Measurements from ENCODE around the gene IL36B. TPM values are rescaled to one million over a fixed set of nuclear protein-coding genes. Genes with fewer than 3 reads are reported as not detected.

IL36B gene
- total and polyA plus RNA-seq, 2 experiments from 2014 or later, result not detected

DNA sequence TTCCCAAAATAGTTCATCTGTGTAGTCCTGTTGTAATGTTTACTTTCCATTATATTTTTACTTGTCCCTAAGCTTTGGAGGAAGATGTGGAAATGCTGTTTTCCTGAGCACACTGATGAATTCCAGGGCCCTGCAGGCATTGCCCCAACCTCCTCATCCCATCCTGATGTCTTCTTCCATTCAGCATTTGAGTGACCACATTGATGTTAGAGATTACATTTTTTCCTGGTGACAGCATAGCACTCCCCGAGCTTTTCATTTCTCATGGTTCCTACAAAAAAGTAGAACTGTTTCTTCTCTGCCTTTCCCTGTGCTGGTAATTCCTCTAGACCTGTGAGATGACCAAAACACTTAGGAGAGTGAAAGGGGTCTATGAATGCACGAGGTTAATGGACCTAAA lies 42.6 kb downstream of the IL36B start:
- peaks cover 5% of the 10 kb centered on the region for H3K27me3 ChIP-seq
- no peak overlapping the region for H3K4me3 ChIP-seq
- DNase-seq (ENCODE audit: low spot score), result no peak
- no peak overlapping the region for H3K4me2 ChIP-seq
- WGBS (ENCODE audit: low lambda C conversion rate, missing lambda C conversion rate), result 46% methylated on average over 2 of the region's 2 CpGs
- no peaks in the 10 kb centered on the region for H3K9me2 ChIP-seq (replicated peaks; ENCODE audit: insufficient read depth)
- no peak for TF ChIP-seq EZH2 (IDR thresholded peaks at IDR 0.05; ENCODE audit: borderline replicate concordance)
- TF ChIP-seq, protein P1, sequence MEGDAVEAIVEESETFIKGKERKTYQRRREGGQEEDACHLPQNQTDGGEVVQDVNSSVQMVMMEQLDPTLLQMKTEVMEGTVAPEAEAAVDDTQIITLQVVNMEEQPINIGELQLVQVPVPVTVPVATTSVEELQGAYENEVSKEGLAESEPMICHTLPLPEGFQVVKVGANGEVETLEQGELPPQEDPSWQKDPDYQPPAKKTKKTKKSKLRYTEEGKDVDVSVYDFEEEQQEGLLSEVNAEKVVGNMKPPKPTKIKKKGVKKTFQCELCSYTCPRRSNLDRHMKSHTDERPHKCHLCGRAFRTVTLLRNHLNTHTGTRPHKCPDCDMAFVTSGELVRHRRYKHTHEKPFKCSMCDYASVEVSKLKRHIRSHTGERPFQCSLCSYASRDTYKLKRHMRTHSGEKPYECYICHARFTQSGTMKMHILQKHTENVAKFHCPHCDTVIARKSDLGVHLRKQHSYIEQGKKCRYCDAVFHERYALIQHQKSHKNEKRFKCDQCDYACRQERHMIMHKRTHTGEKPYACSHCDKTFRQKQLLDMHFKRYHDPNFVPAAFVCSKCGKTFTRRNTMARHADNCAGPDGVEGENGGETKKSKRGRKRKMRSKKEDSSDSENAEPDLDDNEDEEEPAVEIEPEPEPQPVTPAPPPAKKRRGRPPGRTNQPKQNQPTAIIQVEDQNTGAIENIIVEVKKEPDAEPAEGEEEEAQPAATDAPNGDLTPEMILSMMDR (IDR thresholded peaks at IDR 0.05; ENCODE audit: poor library complexity), result no peak
- no peak for TF ChIP-seq EZH2phosphoT487 (IDR thresholded peaks at IDR 0.05; ENCODE audit: low read depth, severe bottlenecking, unreplicated experiment)
- H3K36me3 ChIP-seq (replicated peaks; ENCODE audit: insufficient read depth, low read depth), result no peaks in the 10 kb centered on the region
- H3K27ac ChIP-seq, result no peak overlapping the region
- H3K4me1 ChIP-seq (ENCODE audit: insufficient read depth), result no peaks in the 10 kb centered on the region
- no peak overlapping the region for H2AFZ ChIP-seq
- H3K9me3 ChIP-seq (ENCODE audit: low read depth), result no peaks in the 10 kb centered on the region
- H4K20me1 ChIP-seq (ENCODE audit: insufficient read depth, poor library complexity, severe bottlenecking), result no peaks in the 10 kb centered on the region
- H3K79me2 ChIP-seq, result no peaks in the 10 kb centered on the region

DNA sequence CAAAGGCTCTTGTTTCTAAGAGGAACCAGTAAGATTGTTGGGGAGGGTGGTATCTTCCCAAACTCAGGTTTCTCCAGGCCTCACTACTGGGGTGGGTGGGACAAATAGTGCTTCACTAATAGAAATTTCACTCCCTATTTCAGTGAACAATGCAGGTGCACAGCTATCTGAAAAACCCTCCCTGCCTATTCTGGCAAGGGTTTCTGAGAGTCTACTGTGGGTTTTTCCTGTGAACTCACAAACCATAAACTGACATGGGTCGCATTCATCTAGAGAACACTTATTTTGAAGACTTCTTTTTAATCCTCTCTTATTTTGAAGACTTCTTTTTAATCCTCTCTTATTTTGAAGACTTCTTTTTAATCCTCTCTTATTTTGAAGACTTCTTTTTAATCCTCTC lies 43.0 kb downstream of the IL36B start:
- H3K4me1 ChIP-seq (ENCODE audit: insufficient read depth), result no peaks in the 10 kb centered on the region
- DNase-seq (ENCODE audit: low spot score), result no peak
- H3K36me3 ChIP-seq (replicated peaks; ENCODE audit: insufficient read depth, low read depth), result no peaks in the 10 kb centered on the region
- H3K4me2 ChIP-seq, result no peak overlapping the region
- no peaks in the 10 kb centered on the region for H3K9me3 ChIP-seq (ENCODE audit: low read depth)
- no peaks in the 10 kb centered on the region for H3K9me2 ChIP-seq (replicated peaks; ENCODE audit: insufficient read depth)
- no peaks in the 10 kb centered on the region for H4K20me1 ChIP-seq (ENCODE audit: insufficient read depth, poor library complexity, severe bottlenecking)
- 68% methylated on average over 1 of the region's 1 CpG for WGBS (ENCODE audit: low lambda C conversion rate, missing lambda C conversion rate)
- H3K27me3 ChIP-seq, result peaks cover 5% of the 10 kb centered on the region
- H2AFZ ChIP-seq, result no peak overlapping the region
- TF ChIP-seq EZH2 (IDR thresholded peaks at IDR 0.05; ENCODE audit: borderline replicate concordance) (no peak), EZH2phosphoT487 (IDR thresholded peaks at IDR 0.05; ENCODE audit: low read depth, severe bottlenecking, unreplicated experiment) (no peak)
- TF ChIP-seq, protein P1 (IDR thresholded peaks at IDR 0.05; ENCODE audit: poor library complexity), result no peak
- no peaks in the 10 kb centered on the region for H3K79me2 ChIP-seq
- no peak overlapping the region for H3K4me3 ChIP-seq
- H3K27ac ChIP-seq, result no peak overlapping the region

DNA sequence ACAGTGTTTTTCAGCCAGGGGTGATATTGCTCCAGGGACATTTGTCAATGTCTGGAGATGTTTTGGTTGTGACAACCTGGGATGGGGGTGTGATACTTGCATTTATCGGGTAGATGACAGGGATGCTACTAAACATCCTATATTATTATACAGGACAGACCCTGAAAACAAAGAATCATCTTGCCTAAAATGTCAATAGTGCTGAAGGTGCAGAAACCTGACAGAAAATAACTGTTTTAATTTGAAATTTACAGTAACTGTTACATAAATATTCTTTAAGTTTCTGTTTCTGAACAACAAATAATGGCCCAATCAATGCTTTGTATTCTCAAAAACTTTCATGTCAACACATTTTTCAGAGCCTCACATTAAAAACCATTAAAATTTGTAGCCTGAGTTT lies 45.4 kb downstream of the IL36B start:
- H3K4me2 ChIP-seq, result no peak overlapping the region
- H3K27me3 ChIP-seq, result peaks cover 5% of the 10 kb centered on the region
- no peak for DNase-seq (ENCODE audit: low spot score)
- H2AFZ ChIP-seq, result no peak overlapping the region
- H3K36me3 ChIP-seq (replicated peaks; ENCODE audit: insufficient read depth, low read depth), result no peaks in the 10 kb centered on the region
- no peaks in the 10 kb centered on the region for H4K20me1 ChIP-seq (ENCODE audit: insufficient read depth, poor library complexity, severe bottlenecking)
- H3K4me3 ChIP-seq, result no peak overlapping the region
- no peaks in the 10 kb centered on the region for H3K9me3 ChIP-seq (ENCODE audit: low read depth)
- TF ChIP-seq, protein P1 (IDR thresholded peaks at IDR 0.05; ENCODE audit: poor library complexity), result no peak
- TF ChIP-seq EZH2 (IDR thresholded peaks at IDR 0.05; ENCODE audit: borderline replicate concordance), result no peak
- no peak for TF ChIP-seq EZH2phosphoT487 (IDR thresholded peaks at IDR 0.05; ENCODE audit: low read depth, severe bottlenecking, unreplicated experiment)
- H3K27ac ChIP-seq, result no peak overlapping the region
- no peaks in the 10 kb centered on the region for H3K79me2 ChIP-seq
- WGBS (ENCODE audit: low lambda C conversion rate, missing lambda C conversion rate), result 93% methylated on average over 1 of the region's 1 CpG
- no peaks in the 10 kb centered on the region for H3K4me1 ChIP-seq (ENCODE audit: insufficient read depth)
- H3K9me2 ChIP-seq (replicated peaks; ENCODE audit: insufficient read depth), result no peaks in the 10 kb centered on the region

DNA sequence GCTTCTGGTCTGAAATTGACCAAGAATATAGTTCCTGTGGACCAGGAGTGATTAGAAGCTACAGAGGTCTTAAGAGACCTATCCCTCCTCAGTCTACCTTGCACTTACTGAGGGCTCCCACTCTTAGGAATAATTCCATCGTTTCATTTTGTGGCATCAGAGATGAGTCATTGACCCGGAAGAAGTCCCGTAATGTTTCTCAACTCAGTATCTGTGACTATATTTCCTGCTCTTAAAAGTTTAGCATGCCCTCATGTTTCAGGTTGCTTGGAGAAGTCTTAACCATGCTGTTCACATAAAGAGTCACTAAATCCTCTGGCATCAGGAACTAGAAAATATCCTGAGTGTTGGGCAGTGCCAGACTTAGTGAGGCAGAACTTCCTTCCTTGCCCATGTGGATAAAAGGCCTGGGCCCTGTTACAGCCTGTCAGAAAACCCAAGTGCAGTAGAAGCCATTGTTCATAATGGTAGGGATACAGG lies 47.6 kb downstream of the IL36B start, which contains the start of gene IL36A:
Gene IL36A, plus strand, starts transcription at position 430 of the 480 bp plus-strand sequence. CDS start 413 bp downstream, outside the sequence.
- no peak for DNase-seq (ENCODE audit: low spot score)
- Histone ChIP-seq H3K4me2 (no peak within 1 kb of the TSS), H3K27me3 (no peaks in the 10 kb centered on the region), H3K4me1 (ENCODE audit: insufficient read depth) (no peaks in the 10 kb centered on the region), H3K9me3 (ENCODE audit: low read depth) (peaks cover 7% of the 10 kb centered on the region), H3K79me2 (no peaks in the 10 kb centered on the region), H3K36me3 (replicated peaks; ENCODE audit: insufficient read depth, low read depth) (no peaks in the 10 kb centered on the region), H3K9me2 (replicated peaks; ENCODE audit: insufficient read depth) (no peaks in the 10 kb centered on the region), H3K27ac (no peak within 1 kb of the TSS), H2AFZ (no peak within 1 kb of the TSS), H4K20me1 (ENCODE audit: insufficient read depth, poor library complexity, severe bottlenecking) (no peaks in the 10 kb centered on the region), H3K4me3 (no peak within 1 kb of the TSS)
- WGBS (ENCODE audit: low lambda C conversion rate, missing lambda C conversion rate), result 91% methylated on average over 3 of the region's 3 CpGs
- no peak for TF ChIP-seq EZH2phosphoT487 (IDR thresholded peaks at IDR 0.05; ENCODE audit: low read depth, severe bottlenecking, unreplicated experiment)
- TF ChIP-seq, protein P1 (IDR thresholded peaks at IDR 0.05; ENCODE audit: poor library complexity), result no peak
- no peak for TF ChIP-seq EZH2 (IDR thresholded peaks at IDR 0.05; ENCODE audit: borderline replicate concordance)

Measured in hepatocyte (in vitro differentiated cells).